H9 (cell line): ENCODE results near the gene NEK4. TPM values are rescaled to one million over a fixed set of nuclear protein-coding genes. Genes with fewer than 3 reads are reported as not detected.

Experiments used
- DNase-seq: peaks from one replicate; pipeline ENCODE4 v3.0.0-alpha.2; 2017
- H2AFZ ChIP-seq: one replicate; pipeline ENCODE4 v1.6.1; 2013; ENCODE audit warnings: mild to moderate bottlenecking, low read length, control low read depth, moderate library complexity
- H2AK5ac ChIP-seq: 2 replicates; pipeline ENCODE4 v1.6.1; 2013; ENCODE audit warnings: low read length, control low read depth, mixed read lengths; ENCODE audit not compliant: insufficient read length
- H2BK120ac ChIP-seq: one replicate; pipeline ENCODE4 v1.6.1; 2013; ENCODE audit warnings: low read depth, mild to moderate bottlenecking, low read length, control low read depth, inconsistent platforms; ENCODE audit not compliant: poor library complexity, severe bottlenecking
- H2BK12ac ChIP-seq: 2 replicates; pipeline ENCODE4 v1.6.1; 2013; ENCODE audit warnings: low read length, control low read depth, mixed read lengths, low read depth; ENCODE audit not compliant: insufficient read length
- H2BK15ac ChIP-seq: 2 replicates; pipeline ENCODE4 v1.6.1; 2013; ENCODE audit warnings: low read depth, low read length, control low read depth
- H2BK20ac ChIP-seq: one replicate; pipeline ENCODE4 v1.6.1; 2013; ENCODE audit warnings: low read depth, mild to moderate bottlenecking, low read length, control low read depth, inconsistent platforms; ENCODE audit not compliant: poor library complexity, severe bottlenecking
- H2BK5ac ChIP-seq: 2 replicates; pipeline ENCODE4 v1.6.1; 2013; ENCODE audit warnings: low read length, control low read depth, mixed read lengths; ENCODE audit not compliant: insufficient read length
- H3K14ac ChIP-seq: 2 replicates; pipeline ENCODE4 v1.6.1; 2013; ENCODE audit warnings: low read length, control low read depth; ENCODE audit not compliant: insufficient read depth
- H3K18ac ChIP-seq: 2 replicates; pipeline ENCODE4 v1.6.1; 2013; ENCODE audit warnings: low read depth, mild to moderate bottlenecking, mixed read lengths, low read length, control low read depth; ENCODE audit not compliant: insufficient read length
- H3K23ac ChIP-seq: 2 replicates; pipeline ENCODE4 v1.6.1; 2013; ENCODE audit warnings: low read length, control low read depth, mixed read lengths, low read depth; ENCODE audit not compliant: insufficient read length
- H3K23me2 ChIP-seq: 2 replicates; pipeline ENCODE4 v1.6.1; 2013; ENCODE audit warnings: low read depth, mild to moderate bottlenecking, mixed read lengths, low read length, control low read depth; ENCODE audit not compliant: insufficient read length, poor library complexity, severe bottlenecking
- H3K27ac ChIP-seq: 2 replicates; pipeline ENCODE4 v1.5.1; 2013; ENCODE audit warnings: low read length, control low read depth, mixed read lengths, low read depth; ENCODE audit not compliant: insufficient read length
- H3K27me3 ChIP-seq: 2 replicates; pipeline ENCODE4 v1.6.1; 2013; ENCODE audit warnings: low read length, control low read depth, inconsistent platforms; ENCODE audit not compliant: insufficient read depth
- H3K4ac ChIP-seq: 2 replicates; pipeline ENCODE4 v1.6.1; 2013; ENCODE audit warnings: low read depth, mild to moderate bottlenecking, control low read depth, inconsistent platforms, low read length, moderate library complexity
- H3K4me1 ChIP-seq: 2 replicates; pipeline ENCODE4 v1.6.1; 2013; ENCODE audit warnings: low read length, control low read depth, inconsistent platforms; ENCODE audit not compliant: insufficient read depth
- H3K4me2 ChIP-seq: 2 replicates; pipeline ENCODE4 v1.6.1; 2013; ENCODE audit warnings: low read length, control low read depth, mixed read lengths; ENCODE audit not compliant: insufficient read length, insufficient read depth
- H3K56ac ChIP-seq: 2 replicates; pipeline ENCODE4 v1.6.1; 2013; ENCODE audit warnings: low read depth, mild to moderate bottlenecking, mixed read lengths, low read length, control low read depth; ENCODE audit not compliant: insufficient read length
- H3K79me1 ChIP-seq: 2 replicates; pipeline ENCODE4 v1.6.1; 2013; ENCODE audit warnings: low read depth, mild to moderate bottlenecking, moderate library complexity, low read length, control low read depth, inconsistent platforms; ENCODE audit not compliant: insufficient read depth, poor library complexity, severe bottlenecking
- H3K79me2 ChIP-seq: 2 replicates; pipeline ENCODE4 v1.6.1; 2013; ENCODE audit warnings: low read length, control low read depth, inconsistent platforms; ENCODE audit not compliant: insufficient read depth
- H3K9ac ChIP-seq: 2 replicates; pipeline ENCODE4 v1.6.1; 2013; ENCODE audit warnings: low read length, control low read depth, mixed read lengths; ENCODE audit not compliant: insufficient read length; ENCODE audit errors: extremely low read depth
- H3K9me3 ChIP-seq: one replicate; pipeline ENCODE4 v1.6.1; 2013; ENCODE audit warnings: low read depth, low read length, inconsistent platforms; ENCODE audit not compliant: control insufficient read depth
- H3T11ph ChIP-seq: one replicate; pipeline ENCODE4 v1.6.1; 2013; ENCODE audit warnings: mild to moderate bottlenecking, low read length, control low read depth, inconsistent platforms
- H4K20me1 ChIP-seq: one replicate; pipeline ENCODE4 v1.6.1; 2013; ENCODE audit not compliant: control insufficient read depth, insufficient read length, insufficient read depth
- H4K5ac ChIP-seq: 2 replicates; pipeline ENCODE4 v1.6.1; 2013; ENCODE audit warnings: low read depth, mild to moderate bottlenecking, mixed read lengths, low read length, control low read depth; ENCODE audit not compliant: insufficient read length
- H4K8ac ChIP-seq: replicated peaks from 2 replicates; pipeline ENCODE4 v1.6.1; 2013; ENCODE audit warnings: low read length, control low read depth, mixed read lengths, low read depth; ENCODE audit not compliant: insufficient read length
- H4K91ac ChIP-seq: 2 replicates; pipeline ENCODE4 v1.6.1; 2013; ENCODE audit warnings: low read depth, mild to moderate bottlenecking, moderate library complexity, mixed read lengths, low read length, control low read depth; ENCODE audit not compliant: insufficient read length
- H3K27ac Mint-ChIP-seq, 3 experiments: 2 replicates in 2 of 3; 3 replicates in 1 of 3; pipeline ENCODE4 v1.8.0; 2020 to 2021; ENCODE audit warnings: mixed read lengths in 3 of 3, mild to moderate bottlenecking in 1 of 3, moderate library complexity in 1 of 3
- H3K27me3 Mint-ChIP-seq: 2 replicates; pipeline ENCODE4 v1.8.0; 2021; ENCODE audit warnings: low read depth, mild to moderate bottlenecking, moderate library complexity, mixed read lengths
- H3K36me3 Mint-ChIP-seq, 3 experiments: 2 replicates in 2 of 3; 3 replicates in 1 of 3; pipeline ENCODE4 v1.8.0; 2020 to 2021; ENCODE audit warnings: low read depth in 3 of 3, mixed read lengths in 3 of 3; ENCODE audit not compliant: insufficient read depth in 1 of 3
- H3K4me1 Mint-ChIP-seq, 2 experiments: 2 replicates each; pipeline ENCODE4 v1.8.0; 2020; ENCODE audit warnings: mixed read lengths in 2 of 2
- H3K4me3 Mint-ChIP-seq, 2 experiments: 2 replicates in 1 of 2; 3 replicates in 1 of 2; pipeline ENCODE4 v1.8.0; 2020 to 2021; ENCODE audit warnings: mild to moderate bottlenecking in 2 of 2, mixed read lengths in 2 of 2, moderate library complexity in 1 of 2
- H3K9me3 Mint-ChIP-seq, 2 experiments: 2 replicates in 1 of 2; 3 replicates in 1 of 2; pipeline ENCODE4 v1.8.0; 2020; ENCODE audit warnings: mild to moderate bottlenecking in 2 of 2, mixed read lengths in 2 of 2, moderate library complexity in 1 of 2
- WGBS: extraction: QIAGEN DNeasy Blood & Tissue Kit; methylation state at CpG from one replicate; pipeline ENCODE4 v1.1.7; 2013; ENCODE audit warnings: missing lambda C conversion rate, low lambda C conversion rate, mixed read lengths; ENCODE audit not compliant: insufficient read length; ENCODE audit errors: extremely low coverage; 5-methylcytosine and 5-hydroxymethylcytosine counted together
- total RNA-seq: library from RNA; stranded (reverse); gene quantifications from 2 replicates; pipeline ENCODE4 v1.2.1, GENCODE V29; 2021
- TF ChIP-seq, protein P1 (sequence below): fragments of 200-600 bp; sonication (generic); conservative IDR thresholded peaks from 3 replicates; pipeline ENCODE4 v1.8.0; 2021; ENCODE audit warnings: antibody characterized with exemption, mild to moderate bottlenecking

The NEK4 gene
- total RNA-seq, 1 experiment from 2014 or later: 36.0 TPM

DNA sequence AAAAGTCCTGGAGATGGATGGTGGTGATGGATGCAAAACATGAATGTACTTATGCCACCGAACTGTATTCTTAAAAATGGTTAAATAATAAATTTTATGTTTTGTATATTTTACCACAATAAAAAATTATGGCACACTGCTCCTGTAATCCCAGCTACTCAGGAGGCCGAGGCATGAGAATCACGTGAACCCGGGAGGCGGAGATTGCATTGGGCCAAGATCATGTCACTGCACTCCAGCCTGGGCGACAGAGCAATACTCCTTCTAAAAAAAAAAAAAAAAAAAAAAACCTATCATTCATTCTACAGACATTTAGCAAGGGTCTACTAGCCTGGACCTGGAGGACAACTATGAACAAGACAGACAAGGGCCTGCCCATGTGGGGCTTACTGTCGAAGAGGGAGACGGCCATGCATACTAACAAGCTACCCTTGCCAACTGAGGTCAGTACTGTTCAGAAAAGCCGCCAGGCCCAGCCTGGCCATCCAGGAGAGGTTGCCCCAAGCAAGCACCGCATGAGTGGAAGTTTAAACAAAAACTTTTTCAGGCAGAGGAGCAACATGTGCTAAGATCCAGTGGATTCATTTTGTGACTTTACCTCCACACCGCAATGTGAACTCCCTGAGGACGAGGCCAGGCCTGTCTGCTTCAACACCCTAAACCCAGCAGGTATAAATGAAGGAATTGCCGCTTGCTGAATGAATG lies 2.8 kb upstream of the NEK4 start:
- no peak overlapping the region for H4K5ac ChIP-seq
- H3K23me2 ChIP-seq: peaks cover 6% of the 10 kb centered on the region
- H2BK120ac ChIP-seq: no peak overlapping the region
- WGBS: no CpG with 5 or more reads among the region's 13 CpGs
- no peak overlapping the region for H3K23ac ChIP-seq
- no peak overlapping the region for H3K27ac ChIP-seq
- H2AFZ ChIP-seq: no peak overlapping the region
- no peak overlapping the region for H4K8ac ChIP-seq
- H3K27me3 ChIP-seq: no peaks in the 10 kb centered on the region
- H3K4me2 ChIP-seq: no peak overlapping the region
- Mint-ChIP-seq H3K9me3 (no peaks in the 10 kb centered on the region), H3K27ac (no peak overlapping the region), H3K27me3 (peaks cover 9% of the 10 kb centered on the region), H3K4me3 (no peak overlapping the region), H3K4me1 (peaks cover 9 to 16% of the 10 kb centered on the region in 2 experiments), H3K36me3 (peaks cover 0 to 3% (median 0%) of the 10 kb centered on the region in 3 experiments; a peak in 2 of 7 replicates)
- H3K18ac ChIP-seq: no peak overlapping the region
- no peaks in the 10 kb centered on the region; the same call in 1 of the 2 replicates for H3K79me2 ChIP-seq
- H2BK20ac ChIP-seq: no peak overlapping the region
- TF ChIP-seq, protein P1, sequence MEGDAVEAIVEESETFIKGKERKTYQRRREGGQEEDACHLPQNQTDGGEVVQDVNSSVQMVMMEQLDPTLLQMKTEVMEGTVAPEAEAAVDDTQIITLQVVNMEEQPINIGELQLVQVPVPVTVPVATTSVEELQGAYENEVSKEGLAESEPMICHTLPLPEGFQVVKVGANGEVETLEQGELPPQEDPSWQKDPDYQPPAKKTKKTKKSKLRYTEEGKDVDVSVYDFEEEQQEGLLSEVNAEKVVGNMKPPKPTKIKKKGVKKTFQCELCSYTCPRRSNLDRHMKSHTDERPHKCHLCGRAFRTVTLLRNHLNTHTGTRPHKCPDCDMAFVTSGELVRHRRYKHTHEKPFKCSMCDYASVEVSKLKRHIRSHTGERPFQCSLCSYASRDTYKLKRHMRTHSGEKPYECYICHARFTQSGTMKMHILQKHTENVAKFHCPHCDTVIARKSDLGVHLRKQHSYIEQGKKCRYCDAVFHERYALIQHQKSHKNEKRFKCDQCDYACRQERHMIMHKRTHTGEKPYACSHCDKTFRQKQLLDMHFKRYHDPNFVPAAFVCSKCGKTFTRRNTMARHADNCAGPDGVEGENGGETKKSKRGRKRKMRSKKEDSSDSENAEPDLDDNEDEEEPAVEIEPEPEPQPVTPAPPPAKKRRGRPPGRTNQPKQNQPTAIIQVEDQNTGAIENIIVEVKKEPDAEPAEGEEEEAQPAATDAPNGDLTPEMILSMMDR: no peak
- no peak for DNase-seq
- H3K79me1 ChIP-seq: no peaks in the 10 kb centered on the region
- no peak overlapping the region for H2BK15ac ChIP-seq
- H3K4me1 ChIP-seq: no peaks in the 10 kb centered on the region
- H2AK5ac ChIP-seq: no peak overlapping the region
- no peak overlapping the region for H3T11ph ChIP-seq
- H4K91ac ChIP-seq: no peak overlapping the region
- H3K9me3 ChIP-seq: no peaks in the 10 kb centered on the region
- no peak overlapping the region for H2BK5ac ChIP-seq
- H3K4ac ChIP-seq: no peak overlapping the region
- no peaks in the 10 kb centered on the region for H4K20me1 ChIP-seq
- no peak overlapping the region for H2BK12ac ChIP-seq
- H3K9ac ChIP-seq: no peak overlapping the region
- H3K56ac ChIP-seq: no peak overlapping the region
- no peak overlapping the region for H3K14ac ChIP-seq
